H1 (cell line): Measurements from ENCODE around the gene SND1. TPM values are rescaled to one million over a fixed set of nuclear protein-coding genes. Genes with fewer than 3 reads are reported as not detected.

Experiments used
- CBX8 ChIP-seq: fragments of 300-800, 300-1000 bp; sonication (generic); IDR thresholded peaks from 2 replicates; pipeline ENCODE4 v1.7.1; 2016; ENCODE audit warnings: low read depth, low read length, borderline replicate concordance
- CHD2 ChIP-seq: IDR thresholded peaks from 2 replicates; pipeline ENCODE4 v1.6.1; 2012; ENCODE audit warnings: low read length, improper control_type of control experiment
- FOSL1 ChIP-seq: IDR thresholded peaks from 2 replicates; pipeline ENCODE4 v1.6.1; 2011; ENCODE audit warnings: mild to moderate bottlenecking, low read depth, low read length, moderate library complexity; ENCODE audit not compliant: insufficient read depth
- POU5F1 ChIP-seq: IDR thresholded peaks from 2 replicates; pipeline ENCODE4 v1.6.1; 2011; ENCODE audit warnings: low read depth, mild to moderate bottlenecking, low read length, moderate library complexity
- RBBP5 ChIP-seq: IDR thresholded peaks from 2 replicates; pipeline ENCODE4 v1.7.1; 2012; ENCODE audit warnings: low read depth, mild to moderate bottlenecking, inconsistent platforms, low read length, moderate library complexity, borderline replicate concordance
- RNF2 ChIP-seq: fragments of 200-900, 300-1000 bp; sonication (generic); IDR thresholded peaks from 2 replicates; pipeline ENCODE4 v1.7.1; 2016; ENCODE audit warnings: borderline replicate concordance, low read depth, mild to moderate bottlenecking, antibody characterized with exemption, low read length; ENCODE audit not compliant: poor library complexity, severe bottlenecking; ENCODE audit errors: missing control alignments
- SUZ12 ChIP-seq: fragments of 200-600 bp; sonication (generic); IDR thresholded peaks from 2 replicates; pipeline ENCODE4 v1.6.1; 2012; ENCODE audit warnings: mild to moderate bottlenecking, inconsistent platforms, low read length, moderate library complexity, mixed read lengths
- polyA plus RNA-seq, 7 experiments: library from polyadenylated mRNA; depleted of rRNA in 3 of 7; stranded (reverse) in 5 of 7; unstranded in 2 of 7; fragments of >200 nt in 5 of 7; fragments of 200-250 nt in 2 of 7; gene quantifications; 1 replicate in 5 of 7; 2 replicates in 1 of 7; 4 replicates in 1 of 7; pipeline versions ENCODE4 v1.2.1 to v1.2.3, GENCODE V29; 2011 to 2013; ENCODE audit warnings: missing spikeins in 2 of 7, mixed read lengths in 2 of 7
- total RNA-seq: library from RNA; stranded (reverse); fragmentation: NEBNext Ultra II Directional; extraction: Animal tissue kit (Norgen Biotek cat#: 25700); gene quantifications from 2 replicates; pipeline ENCODE4 v1.2.1, GENCODE V29; 2021

SND1 gene
- total and polyA plus RNA-seq, 2 of the 8 experiments (the other 6 are each of a cell fraction or from before 2014, with no cell fraction given), result 122 to 290 TPM

GRCh38 chr7:127949769-127950222 is 297.8 kb downstream of the SND1 start (continued):
- no peak for TF ChIP-seq POU5F1
- no peak for TF ChIP-seq RBBP5
- TF ChIP-seq SUZ12, result no peak
- TF ChIP-seq FOSL1, result no peak
- TF ChIP-seq RNF2, result no peak
- no peak for TF ChIP-seq CHD2
- TF ChIP-seq CBX8, result no peak
